KMS-11 (cell line): ENCODE data around the gene AKTIP.

Experiments
- H2AFZ ChIP-seq: fragments of 200-600 bp; sonication (generic); 2 replicates; pipeline ENCODE4 v1.6.1; 2016; ENCODE audit warnings: antibody characterized with exemption, mixed run types, low read depth
- H3K27ac ChIP-seq: fragments of 200-600 bp; sonication (generic); 2 replicates; pipeline ENCODE4 v1.6.1; 2016; ENCODE audit warnings: mild to moderate bottlenecking, mixed run types
- H3K27me3 ChIP-seq: fragments of 200-600 bp; sonication (generic); 2 replicates; pipeline ENCODE4 v1.6.1; 2017; ENCODE audit warnings: mild to moderate bottlenecking, low read depth, mixed run types, moderate library complexity; ENCODE audit not compliant: insufficient read depth
- H3K36me3 ChIP-seq: fragments of 200-600 bp; sonication (generic); 2 replicates; pipeline ENCODE4 v1.6.1; 2017; ENCODE audit warnings: mild to moderate bottlenecking, mixed run types; ENCODE audit not compliant: insufficient read depth
- H3K4me1 ChIP-seq: fragments of 200-600 bp; sonication (generic); 2 replicates; pipeline ENCODE4 v1.6.1; 2016; ENCODE audit warnings: mild to moderate bottlenecking, low read depth, mixed run types; ENCODE audit not compliant: poor library complexity, severe bottlenecking
- H3K4me2 ChIP-seq: fragments of 200-600 bp; sonication (generic); 2 replicates; pipeline ENCODE4 v1.7.0; 2016; ENCODE audit warnings: mild to moderate bottlenecking, mixed run types
- H3K4me3 ChIP-seq: fragments of 200-600 bp; sonication (generic); IDR thresholded peaks from 2 replicates; pipeline ENCODE4 v1.6.1; 2017; ENCODE audit warnings: low read depth, low read length, mixed read lengths; ENCODE audit not compliant: insufficient read depth
- H3K79me2 ChIP-seq: fragments of 200-600 bp; sonication (generic); 2 replicates; pipeline ENCODE4 v1.6.1; 2016; ENCODE audit warnings: low read depth, mixed run types; ENCODE audit not compliant: insufficient read depth
- H3K9ac ChIP-seq: fragments of 200-600 bp; sonication (generic); 2 replicates; pipeline ENCODE4 v1.6.1; 2016; ENCODE audit warnings: mild to moderate bottlenecking, mixed run types
- H4K20me1 ChIP-seq: fragments of 200-600 bp; sonication (generic); 2 replicates; pipeline ENCODE4 v1.6.1; 2016; ENCODE audit warnings: mild to moderate bottlenecking, mixed run types; ENCODE audit not compliant: insufficient read depth
- CTCF ChIP-seq: fragments of 200-600 bp; sonication (generic); conservative IDR thresholded peaks from 2 replicates; pipeline ENCODE4 v1.6.1; 2017; ENCODE audit warnings: low read depth, mild to moderate bottlenecking, antibody characterized with exemption, low read length, moderate library complexity, mixed read lengths

Gene AKTIP

GRCh38 chr16:53534206-53534605 lies 31.2 kb upstream of the AKTIP start:
- H3K79me2 ChIP-seq = no peaks in the 10 kb centered on the region
- no peak overlapping the region for H3K27ac ChIP-seq
- H3K27me3 ChIP-seq = no peaks in the 10 kb centered on the region
- no peak for TF ChIP-seq CTCF
- no peaks in the 10 kb centered on the region for H4K20me1 ChIP-seq
- no peaks in the 10 kb centered on the region for H3K4me1 ChIP-seq
- no peak overlapping the region for H3K9ac ChIP-seq
- H2AFZ ChIP-seq = no peak overlapping the region
- H3K4me3 ChIP-seq = no peak overlapping the region
- H3K4me2 ChIP-seq = no peak overlapping the region
- no peaks in the 10 kb centered on the region for H3K36me3 ChIP-seq

- Histone ChIP-seq H2AFZ (no peak overlapping the region), H3K4me3 (no peak overlapping the region), H4K20me1 (no peaks in the 10 kb centered on the region), H3K4me2 (no peak overlapping the region), H3K27me3 (no peaks in the 10 kb centered on the region), H3K4me1 (no peaks in the 10 kb centered on the region), H3K9ac (no peak overlapping the region), H3K27ac (no peak overlapping the region), H3K79me2 (no peaks in the 10 kb centered on the region), H3K36me3 (no peaks in the 10 kb centered on the region)
- no peak for TF ChIP-seq CTCF
Measured at GRCh38 chr16:53530741-53531140, 27.7 kb upstream of the AKTIP start.

- Histone ChIP-seq H2AFZ (no peak overlapping the region), H3K79me2 (no peaks in the 10 kb centered on the region), H3K36me3 (no peaks in the 10 kb centered on the region), H3K27me3 (no peaks in the 10 kb centered on the region), H4K20me1 (no peaks in the 10 kb centered on the region), H3K4me1 (no peaks in the 10 kb centered on the region), H3K4me2 (no peak overlapping the region), H3K9ac (no peak overlapping the region), H3K27ac (no peak overlapping the region), H3K4me3 (no peak overlapping the region)
- TF ChIP-seq CTCF = no peak
Measured at GRCh38 chr16:53530046-53530445, 27.0 kb upstream of the AKTIP start.

- Histone ChIP-seq H3K27me3 (no peaks in the 10 kb centered on the region), H3K27ac (no peak overlapping the region), H3K79me2 (no peaks in the 10 kb centered on the region), H3K4me1 (no peaks in the 10 kb centered on the region), H2AFZ (no peak overlapping the region), H3K4me3 (no peak overlapping the region), H3K36me3 (no peaks in the 10 kb centered on the region), H3K9ac (no peak overlapping the region), H3K4me2 (no peak overlapping the region), H4K20me1 (no peaks in the 10 kb centered on the region)
- TF ChIP-seq CTCF = no peak
Measured at GRCh38 chr16:53529513-53529912, 26.5 kb upstream of the AKTIP start.

- Histone ChIP-seq H3K36me3 (no peaks in the 10 kb centered on the region), H3K4me1 (no peaks in the 10 kb centered on the region), H3K27me3 (no peaks in the 10 kb centered on the region), H3K4me2 (no peak overlapping the region), H3K9ac (no peak overlapping the region), H3K27ac (no peak overlapping the region), H3K4me3 (no peak overlapping the region), H4K20me1 (no peaks in the 10 kb centered on the region), H2AFZ (no peak overlapping the region), H3K79me2 (no peaks in the 10 kb centered on the region)
- no peak for TF ChIP-seq CTCF
Measured at GRCh38 chr16:53528797-53529196, 25.8 kb upstream of the AKTIP start.
